ENCODE results near the gene KIAA0930.
"Not testable (repeated sequence)": the region's sequence is repeated elsewhere in the genome, so short reads cannot be mapped to it uniquely, and the experiment has no call there.

The KIAA0930 gene

GRCh38 chr22:45240810-45241631 lies at the start of gene KIAA0930:
Gene KIAA0930 (minus strand): TSS chr22:45240894. CDS start chr22:45240703, 191 bp downstream.
- peak; percentile 99 for DNase-seq (ENCODE audit: low spot score)

GRCh38 chr22:45286854-45287551 lies 46.3 kb upstream of the KIAA0930 start:
- no peak for DNase-seq (ENCODE audit: low spot score)

DNA sequence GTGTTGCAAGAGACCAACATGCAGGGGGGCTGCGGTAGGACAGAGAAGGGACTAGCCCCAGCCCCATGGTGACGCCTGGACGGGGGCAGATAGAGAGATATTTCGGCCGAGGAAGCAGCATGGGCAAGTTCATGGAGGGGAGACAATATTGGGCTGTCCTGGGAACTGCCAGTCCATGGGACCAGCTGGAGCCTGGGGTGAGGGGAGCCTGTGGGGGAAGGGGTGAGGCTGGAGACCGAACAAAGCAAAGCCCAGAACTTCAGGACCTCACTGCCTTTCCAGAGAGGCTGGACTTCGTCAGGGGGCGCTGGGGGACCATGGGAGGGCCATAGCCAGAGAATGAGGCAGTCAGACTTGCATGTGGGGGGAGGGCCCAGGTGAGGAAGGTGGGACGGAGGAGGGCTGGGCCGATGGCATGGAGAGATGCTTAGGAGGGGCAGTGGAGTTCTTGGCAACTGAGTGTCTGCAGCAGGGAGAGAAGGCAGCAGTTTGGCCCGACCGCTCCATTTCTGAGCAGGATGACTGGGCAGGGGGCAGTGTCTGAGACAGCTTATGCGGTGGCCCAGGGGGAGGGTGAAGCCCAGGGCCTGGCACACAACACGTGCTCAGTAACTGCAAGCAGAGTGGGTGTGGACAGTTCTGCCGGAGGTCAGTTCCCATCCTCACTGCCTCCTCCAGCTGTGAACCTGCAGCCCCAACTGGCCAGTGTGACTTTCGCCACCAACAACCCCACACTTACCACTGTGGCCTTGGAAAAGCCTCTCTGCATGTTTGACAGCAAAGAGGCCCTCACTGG lies 44.8 kb upstream of the KIAA0930 start:
- DNase-seq (ENCODE audit: low spot score): no peak

DNA sequence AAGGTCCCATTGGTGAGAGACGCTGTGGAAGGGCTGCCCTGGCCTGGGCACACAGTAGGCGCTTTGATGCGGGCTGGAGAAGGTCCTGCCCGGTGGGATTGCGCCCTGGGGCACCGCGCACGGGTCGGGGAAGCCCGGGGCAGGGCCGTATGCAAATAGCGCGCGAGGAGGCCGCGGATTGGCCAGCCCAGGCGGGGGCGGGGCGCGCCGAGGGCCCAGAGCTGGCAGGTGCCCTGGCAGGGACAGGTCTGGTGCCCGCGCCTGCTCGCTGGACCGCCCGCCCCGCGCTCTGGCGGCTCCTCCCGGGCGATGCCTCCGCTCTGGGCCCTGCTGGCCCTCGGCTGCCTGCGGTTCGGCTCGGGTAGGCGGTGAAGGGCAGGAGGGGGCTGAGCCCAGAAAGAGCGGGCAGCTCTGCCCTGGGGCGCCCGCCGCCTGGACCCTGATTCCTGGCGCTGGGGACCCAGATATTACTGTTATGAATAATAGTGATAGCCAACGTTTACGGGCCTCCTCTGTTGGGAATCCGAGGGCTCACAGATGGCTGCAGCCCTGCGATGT lies 44.1 kb upstream of the KIAA0930 start, which contains the start of gene UPK3A:
UPK3A (plus strand) TSS at position 245 of the 558 bp plus-strand sequence; CDS start at position 310, 65 bp downstream.
- peak; percentile 61 for DNase-seq (ENCODE audit: low spot score)

DNA sequence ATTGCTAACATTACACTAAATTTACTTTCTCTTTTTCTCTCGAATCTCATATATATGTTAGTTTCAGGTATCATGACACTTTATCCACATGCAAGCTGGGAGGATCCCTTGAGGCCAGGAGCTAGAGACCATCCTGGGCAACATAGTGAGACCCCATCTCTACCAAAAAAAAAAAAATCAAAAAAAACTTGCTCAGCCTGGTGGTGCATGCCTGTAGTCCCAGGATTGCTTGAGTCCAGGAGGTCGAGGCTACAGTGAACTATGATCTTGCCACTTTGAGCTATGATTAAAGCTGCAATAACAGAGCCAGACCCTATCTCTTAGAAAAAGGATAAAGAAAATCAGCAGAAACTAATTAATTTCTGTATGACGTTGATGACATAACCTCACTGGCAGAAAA lies 40.3 kb upstream of the KIAA0930 start:
- DNase-seq (ENCODE audit: low spot score): no peak

GRCh38 chr22:45280587-45280980 lies 39.9 kb upstream of the KIAA0930 start:
- no peak for DNase-seq (ENCODE audit: low spot score)

DNA sequence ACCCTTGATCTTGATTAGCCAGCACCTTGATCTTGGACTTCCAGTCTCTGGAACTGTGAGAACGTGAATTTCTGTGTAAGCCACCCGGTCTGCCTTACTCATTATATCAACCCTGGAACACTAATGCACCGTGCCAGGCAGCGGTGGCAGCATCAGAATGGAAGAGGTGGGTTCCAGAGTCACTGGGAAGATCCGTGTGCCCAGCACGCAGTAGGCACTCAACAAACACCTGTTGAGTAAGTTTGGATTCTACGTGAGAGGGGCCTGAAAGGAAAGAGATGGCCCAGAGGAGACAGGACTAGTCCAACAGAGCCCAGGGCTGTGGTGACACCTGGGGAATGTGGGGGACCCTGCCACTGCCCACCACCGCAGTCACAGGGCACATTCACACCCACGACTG lies 37.4 kb upstream of the KIAA0930 start:
- DNase-seq (ENCODE audit: low spot score): no peak

- not testable (repeated sequence) for DNase-seq (ENCODE audit: low spot score)
These were observed 37.0 kb upstream of the KIAA0930 start for GRCh38 chr22:45277720-45278119.

DNA sequence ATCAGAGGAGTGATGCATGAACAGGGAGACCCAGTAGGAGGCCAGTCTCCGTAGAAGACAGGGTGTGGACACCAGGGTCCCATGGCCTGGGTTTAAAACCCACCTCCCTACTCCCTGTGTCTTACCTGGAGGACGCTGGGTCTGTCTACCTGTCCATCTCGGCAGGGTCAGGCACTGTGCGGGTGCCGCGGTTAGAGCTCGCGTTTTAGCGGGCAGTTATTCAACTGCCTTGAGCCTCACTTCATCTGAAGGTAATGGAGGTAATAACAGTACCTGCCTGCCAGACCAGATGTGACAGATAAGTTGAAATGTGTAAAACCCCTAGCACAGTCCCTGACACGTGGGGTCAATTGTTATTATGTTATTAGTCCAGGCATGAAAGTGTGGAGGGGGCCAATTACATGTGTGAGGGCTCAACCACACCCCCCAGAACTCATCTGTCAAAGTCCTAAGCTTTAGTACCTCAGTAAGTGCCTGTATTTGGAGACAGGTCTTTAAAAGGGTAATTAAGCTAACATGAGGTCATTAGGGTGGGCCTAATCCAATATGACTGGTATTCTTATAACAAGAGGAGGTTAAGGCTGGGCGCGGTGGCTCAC lies 35.9 kb upstream of the KIAA0930 start:
- DNase-seq (ENCODE audit: low spot score): no peak

GRCh38 chr22:45273452-45274075 lies 32.9 kb upstream of the KIAA0930 start:
- DNase-seq (ENCODE audit: low spot score): no peak

DNA sequence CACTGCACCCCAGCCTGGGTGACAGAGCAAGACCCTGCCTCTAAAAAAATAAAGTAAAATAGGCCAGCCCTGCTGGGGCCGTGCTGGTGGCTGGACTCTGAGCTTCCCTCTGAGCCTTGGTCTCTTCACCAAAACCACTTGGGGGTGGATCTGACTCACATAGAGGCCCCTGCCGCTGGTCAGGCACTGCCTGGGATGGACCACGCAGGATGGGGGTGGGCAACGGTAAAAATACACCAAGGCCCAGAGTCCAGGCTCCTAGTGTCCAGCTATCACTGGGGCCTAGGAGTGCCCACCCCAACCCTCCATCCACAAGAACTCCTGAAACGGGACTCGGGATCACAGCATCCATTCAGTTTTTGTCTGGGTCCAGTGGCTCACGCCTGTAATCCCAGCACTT lies 31.8 kb upstream of the KIAA0930 start:
- DNase-seq (ENCODE audit: low spot score): no peak

DNA sequence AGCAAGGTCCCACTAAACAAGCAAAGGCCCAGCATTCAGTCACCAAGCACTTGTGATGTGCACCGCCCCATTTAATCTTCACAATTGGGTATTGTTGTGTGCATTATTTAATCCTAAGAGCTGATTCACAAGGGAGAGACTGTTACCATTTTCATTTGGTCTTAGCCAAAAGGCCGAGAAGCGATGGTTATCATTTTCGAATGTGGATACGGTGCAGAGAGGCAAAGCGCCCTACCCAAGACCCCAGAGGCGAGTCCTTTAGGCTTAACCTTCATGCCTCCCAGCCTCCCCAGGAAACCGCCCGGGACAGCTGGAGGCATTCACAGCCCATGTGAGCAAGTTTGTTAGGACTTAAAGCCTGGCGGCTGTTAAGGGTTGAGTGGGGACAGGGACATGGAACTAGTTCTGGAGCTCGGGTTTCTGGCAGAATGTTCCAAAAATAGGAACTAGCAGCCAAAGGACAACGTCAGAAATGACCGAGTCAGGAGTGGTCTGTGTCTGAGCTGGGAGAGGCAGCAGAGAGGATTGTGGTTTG lies 31.0 kb upstream of the KIAA0930 start:
- DNase-seq (ENCODE audit: low spot score): no peak

GRCh38 chr22:45270095-45271020 lies 29.7 kb upstream of the KIAA0930 start:
- no peak for DNase-seq (ENCODE audit: low spot score)

DNA sequence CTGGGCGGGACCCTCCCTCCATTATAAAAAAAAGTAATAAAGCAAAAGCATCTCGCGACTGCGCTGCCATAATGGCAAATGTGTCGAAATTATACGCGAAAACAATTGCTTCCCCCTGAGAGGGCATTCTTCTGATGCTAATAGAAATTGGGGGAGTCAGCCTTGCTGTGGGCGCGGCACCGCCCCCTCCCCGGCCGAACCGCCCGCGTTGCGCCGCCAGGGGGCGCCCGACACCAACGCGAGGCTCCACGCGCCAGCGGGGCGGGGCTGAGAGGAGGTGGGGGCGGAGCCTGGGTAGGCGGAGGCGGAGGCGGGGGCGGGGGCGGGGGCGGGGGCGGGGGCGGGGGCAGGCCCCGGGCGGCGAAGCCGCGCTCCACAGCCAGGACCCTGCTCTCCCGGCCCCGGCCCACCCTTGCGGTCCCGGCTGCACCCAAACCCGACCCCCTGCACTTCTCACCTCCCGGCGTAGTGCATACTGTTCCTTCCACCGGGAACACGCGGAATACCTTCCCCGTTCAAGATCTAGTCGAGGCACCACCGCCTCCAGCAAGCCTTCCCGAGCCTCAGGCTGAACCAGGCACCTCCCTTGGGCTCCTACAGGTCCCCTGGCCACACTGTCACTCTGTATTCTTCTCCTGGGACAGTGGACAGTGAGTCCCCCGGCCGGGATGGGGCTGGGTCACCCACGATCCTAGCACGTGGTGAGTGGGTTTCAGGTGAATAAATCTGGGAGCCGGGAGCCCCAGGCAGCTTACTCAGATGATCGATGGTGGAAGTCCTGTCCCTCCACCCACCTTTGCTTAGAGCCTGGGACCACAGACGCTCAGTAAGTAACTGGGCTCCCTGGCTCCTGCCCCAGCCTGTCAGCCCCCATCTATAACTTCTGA lies 28.5 kb upstream of the KIAA0930 start:
- DNase-seq (ENCODE audit: low spot score): peak; percentile 95

GRCh38 chr22:45268167-45268957 lies 27.7 kb upstream of the KIAA0930 start:
- peak; percentile 36 for DNase-seq (ENCODE audit: low spot score)

- no peak for DNase-seq (ENCODE audit: low spot score)
These were observed 24.8 kb upstream of the KIAA0930 start for GRCh38 chr22:45265535-45265934.

DNA sequence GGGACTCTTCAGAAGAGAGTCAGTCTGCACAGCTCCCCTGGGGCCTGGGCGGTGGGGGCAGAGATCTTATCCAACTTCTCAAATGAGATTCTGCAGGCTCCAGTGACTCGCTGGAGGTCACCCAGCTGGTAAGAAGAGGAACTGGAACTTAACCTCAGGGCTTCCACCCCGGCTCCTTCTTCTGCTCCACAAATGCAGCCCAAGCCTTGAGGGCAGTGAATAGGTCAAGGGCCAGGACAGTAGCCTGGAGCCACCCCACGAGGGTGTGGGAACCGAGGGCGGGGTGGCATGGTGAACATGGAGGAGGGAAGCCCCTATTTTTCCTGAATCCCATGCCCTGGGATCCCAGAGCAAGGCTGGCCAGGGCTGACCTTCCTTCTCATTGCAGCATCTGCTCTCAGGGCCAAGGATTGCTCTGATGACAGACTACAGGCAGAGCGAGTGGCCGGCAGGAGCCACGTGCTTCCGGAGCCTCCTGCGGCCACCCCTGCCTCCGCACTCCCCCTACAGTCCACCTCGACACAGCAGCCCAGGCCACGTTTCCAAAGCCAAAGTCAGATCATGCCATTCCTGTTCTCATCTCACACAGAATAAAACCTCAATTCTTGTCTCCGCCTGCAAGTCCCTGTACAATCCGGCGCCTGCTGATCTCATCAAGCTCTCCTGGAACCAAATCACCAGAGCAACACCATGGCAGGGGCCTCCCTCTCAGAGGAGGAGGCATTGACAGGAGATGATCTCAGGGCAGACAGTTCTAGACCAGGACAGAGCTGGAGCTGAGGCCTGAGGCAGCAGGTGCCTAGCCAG lies 23.0 kb upstream of the KIAA0930 start:
- DNase-seq (ENCODE audit: low spot score): peak; percentile 95

All from GM03348 (cell line).